AG10803 (cell line): ENCODE results near the gene PRDM9.

Source experiments
- DNase-seq: peaks from one replicate; pipeline ENCODE4 v3.0.0; 2010; ENCODE audit warnings: low read depth
- H3K4me3 ChIP-seq: 2 replicates; pipeline ENCODE4 v1.5.1; 2011; ENCODE audit warnings: mild to moderate bottlenecking, low read length, control low read depth
- CTCF ChIP-seq: conservative IDR thresholded peaks from 2 replicates; pipeline ENCODE4 v1.5.1; 2011; ENCODE audit warnings: mild to moderate bottlenecking, low read length, control low read depth, inconsistent platforms

Gene PRDM9

GRCh38 chr5:23528677-23529076 is 21.3 kb downstream of the PRDM9 start:
- H3K4me3 ChIP-seq, result no peak overlapping the region
- no peak for TF ChIP-seq CTCF
- no peak for DNase-seq

- no peak for TF ChIP-seq CTCF
Measured at GRCh38 chr5:23530571-23530970, 23.2 kb downstream of the PRDM9 start.

GRCh38 chr5:23571059-23571458 is 63.6 kb downstream of the PRDM9 start:
- TF ChIP-seq CTCF, result no peak
- no peak for DNase-seq
- H3K4me3 ChIP-seq, result no peak overlapping the region

More at GRCh38 chr5:23530571-23530970, 23.2 kb downstream of the PRDM9 start:
- DNase-seq, result no peak
- H3K4me3 ChIP-seq, result no peak overlapping the region
